Measurements from ENCODE around the gene PDE11A.

PDE11A gene

DNA sequence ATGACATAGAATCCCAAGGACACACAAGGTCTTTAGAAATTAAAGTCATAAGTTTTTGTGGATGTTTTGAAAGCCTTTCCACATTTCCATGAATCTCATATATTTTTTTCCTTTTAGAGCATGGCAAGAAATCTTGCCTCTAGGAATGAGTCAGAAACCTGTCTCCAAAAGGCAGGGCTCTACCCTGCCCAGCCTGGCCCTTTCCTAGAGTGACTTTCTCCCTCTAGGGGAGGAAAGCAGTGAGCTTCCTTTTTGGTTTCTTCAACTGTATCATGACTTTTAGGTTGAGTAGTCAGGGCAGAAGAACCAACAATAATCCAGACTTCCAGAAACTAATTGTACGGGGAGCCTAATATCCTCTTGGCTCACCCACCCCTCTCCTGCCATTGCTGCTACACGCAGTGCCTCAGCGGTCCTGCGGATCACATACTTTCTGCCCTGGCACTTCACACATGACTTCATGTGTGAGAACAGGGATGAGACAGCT is 379.8 kb downstream of the PDE11A start:
- no peak for DNase-seq (ENCODE audit: low read depth)

DNA sequence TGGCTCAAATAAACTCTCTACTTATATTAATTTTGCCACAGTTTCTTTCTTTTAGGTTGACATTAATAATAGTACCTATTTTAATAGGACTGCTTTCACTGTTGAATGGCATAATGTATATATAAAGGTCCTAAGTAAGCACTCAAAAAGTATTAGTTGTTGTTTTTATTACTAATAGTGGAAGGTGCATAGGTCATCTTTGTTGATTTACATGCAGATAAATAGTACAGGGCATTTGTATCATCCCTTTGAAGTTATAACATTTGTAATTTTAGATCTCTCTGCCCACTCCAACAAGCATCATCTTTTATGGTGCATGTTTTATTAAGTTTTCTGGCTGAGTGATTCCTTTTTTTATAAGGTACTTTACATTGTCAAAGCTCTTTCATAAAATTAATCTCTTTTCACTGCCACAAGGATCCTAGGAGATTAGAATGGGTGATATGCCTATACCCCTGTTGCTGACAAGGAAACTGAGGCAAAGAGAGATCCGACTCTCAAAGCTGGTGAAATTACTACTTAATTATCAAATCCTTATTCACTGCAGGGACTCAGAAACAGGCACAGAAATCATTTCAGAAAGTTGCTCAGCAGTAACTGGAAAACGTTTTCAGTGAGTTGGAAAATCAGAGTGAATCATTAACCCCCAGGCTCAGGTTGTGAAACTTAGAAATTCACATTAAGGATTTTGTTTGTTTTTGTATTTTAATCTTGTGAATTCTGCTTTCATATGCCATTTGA is 380.4 kb downstream of the PDE11A start:
- DNase-seq (ENCODE audit: low read depth), result no peak

DNA sequence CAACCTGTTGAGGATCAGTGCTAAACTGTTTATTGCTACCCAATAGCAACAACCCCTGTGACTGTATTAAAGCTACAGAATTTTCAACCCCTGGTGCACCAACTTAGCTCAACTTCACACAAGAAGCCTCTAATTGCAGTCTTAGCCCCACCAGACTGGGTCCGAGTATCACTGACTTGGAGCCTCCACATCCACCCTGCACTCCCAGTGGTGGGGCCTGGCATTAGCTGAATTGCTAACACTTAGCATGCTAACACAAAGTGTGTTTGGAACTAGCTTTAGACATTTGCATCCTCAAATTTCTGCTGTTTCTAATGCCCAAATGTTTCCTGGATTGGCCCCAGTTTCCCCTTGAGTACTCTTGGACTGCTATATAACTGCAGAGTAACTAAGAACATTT is 381.4 kb downstream of the PDE11A start:
- no peak for DNase-seq (ENCODE audit: low read depth)

DNA sequence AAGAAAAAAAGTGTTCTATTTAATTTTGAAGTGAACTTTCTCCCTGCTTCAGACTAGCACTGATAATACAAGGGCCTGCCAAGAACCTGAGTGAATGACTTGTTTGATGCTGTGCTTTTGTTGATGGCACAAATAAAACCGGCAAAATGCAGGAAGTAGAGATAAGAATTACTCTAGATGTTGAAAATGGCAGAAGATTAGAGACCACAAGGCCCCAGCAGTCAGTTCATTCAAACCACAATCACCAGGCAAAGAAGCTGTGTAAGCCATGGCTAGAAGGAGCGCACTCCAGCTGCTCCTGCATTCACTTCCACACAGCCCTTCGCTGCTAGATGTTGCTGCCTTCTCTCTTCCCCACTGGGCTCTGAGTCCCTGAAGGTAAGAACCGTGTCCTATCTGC is 383.0 kb downstream of the PDE11A start:
- DNase-seq (ENCODE audit: low read depth), result no peak

DNA sequence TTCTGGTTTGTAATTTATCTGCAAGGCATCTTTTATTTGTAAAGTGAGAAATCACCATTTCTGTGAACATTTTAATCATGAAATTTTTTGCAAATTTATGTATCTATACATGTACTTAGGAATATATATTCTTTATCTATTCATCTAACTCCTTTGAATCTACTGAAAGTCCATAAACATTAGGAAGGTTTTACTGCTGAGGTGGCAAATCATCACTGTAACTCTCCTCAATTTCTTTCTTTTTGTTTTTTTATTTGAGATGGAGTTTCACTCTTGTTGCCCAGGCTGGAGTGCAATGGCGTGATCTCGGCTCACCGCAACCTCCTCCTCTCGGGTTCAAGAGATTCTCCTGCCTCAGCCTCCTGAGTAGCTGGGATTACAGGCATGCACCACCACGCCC is 383.7 kb downstream of the PDE11A start:
- no peak for DNase-seq (ENCODE audit: low read depth)

DNA sequence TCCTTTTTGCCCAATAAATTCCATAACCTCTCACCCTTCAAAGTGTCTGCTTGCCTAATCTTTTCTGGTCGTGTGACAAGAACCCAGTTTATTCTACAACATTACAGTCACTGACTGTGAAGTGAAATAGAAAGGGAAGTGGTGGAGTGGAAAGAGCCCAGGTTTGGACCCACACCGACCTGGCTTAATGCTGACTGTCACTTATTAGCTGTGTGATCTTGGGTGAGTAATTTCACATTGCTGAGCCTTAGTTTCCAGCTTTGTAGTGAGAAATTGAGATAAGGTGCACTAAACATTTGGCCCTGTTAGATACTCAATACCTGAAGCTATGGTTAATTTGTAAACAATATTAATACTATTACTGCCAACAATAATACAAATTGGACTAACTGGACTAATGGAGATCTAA is 388.9 kb downstream of the PDE11A start:
- no peak for DNase-seq (ENCODE audit: low read depth)

DNA sequence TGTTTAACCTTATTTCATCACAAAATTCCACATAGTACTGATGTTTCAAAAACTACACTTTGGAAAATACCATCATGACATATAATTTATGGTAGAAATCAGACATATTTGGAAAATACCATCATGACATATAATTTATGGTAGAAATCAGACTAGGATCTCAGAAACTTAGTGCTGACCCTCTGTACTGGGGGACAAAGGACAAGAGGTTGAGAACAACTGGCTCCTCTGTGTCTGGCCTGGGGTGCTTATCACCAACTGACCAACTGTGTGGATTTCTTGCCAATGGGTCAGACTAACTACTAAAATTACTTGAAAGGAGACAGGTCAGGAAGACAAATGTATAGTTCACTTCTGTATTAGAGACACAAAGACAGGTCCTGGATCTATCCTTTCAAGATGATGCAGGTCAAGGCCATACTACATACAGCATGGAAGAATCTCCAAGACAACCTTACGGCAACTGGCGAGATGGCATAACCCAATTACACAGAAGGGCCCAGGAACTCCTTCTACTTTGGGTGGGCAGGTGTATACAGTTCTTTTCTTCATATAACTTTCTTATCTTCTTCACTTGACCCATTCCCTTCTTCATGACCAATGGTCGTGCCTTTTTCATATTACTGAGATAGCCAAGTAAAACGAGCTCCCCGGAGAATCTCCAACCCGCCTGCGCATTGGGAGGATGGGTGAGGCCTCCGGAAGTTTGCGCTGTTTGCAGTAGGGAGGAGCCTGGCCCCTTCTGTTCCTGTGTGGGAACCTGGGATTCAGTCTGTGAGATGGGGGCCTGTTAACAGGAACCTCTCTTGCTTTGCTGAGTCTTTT is 389.5 kb downstream of the PDE11A start:
- DNase-seq (ENCODE audit: low read depth), result no peak

DNA sequence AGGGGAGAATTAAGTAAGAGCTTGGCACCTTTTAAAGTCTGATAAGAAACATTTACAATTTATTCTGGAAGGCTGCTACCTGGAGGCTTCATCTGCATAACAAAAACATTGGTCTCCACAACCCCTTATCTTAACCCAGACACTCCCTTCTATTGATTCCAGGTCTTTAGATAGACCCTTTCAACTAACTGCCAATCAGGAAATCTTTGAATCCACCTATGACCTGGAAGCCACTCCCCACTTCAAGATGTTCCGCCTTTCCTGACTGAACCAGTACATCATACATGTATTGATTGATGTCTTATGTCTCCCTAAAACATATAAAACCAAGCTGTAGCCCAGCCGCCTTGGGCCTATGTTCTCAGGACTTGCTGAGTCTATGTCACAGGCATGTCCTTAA is 390.6 kb downstream of the PDE11A start:
- DNase-seq (ENCODE audit: low read depth), result no peak

DNA sequence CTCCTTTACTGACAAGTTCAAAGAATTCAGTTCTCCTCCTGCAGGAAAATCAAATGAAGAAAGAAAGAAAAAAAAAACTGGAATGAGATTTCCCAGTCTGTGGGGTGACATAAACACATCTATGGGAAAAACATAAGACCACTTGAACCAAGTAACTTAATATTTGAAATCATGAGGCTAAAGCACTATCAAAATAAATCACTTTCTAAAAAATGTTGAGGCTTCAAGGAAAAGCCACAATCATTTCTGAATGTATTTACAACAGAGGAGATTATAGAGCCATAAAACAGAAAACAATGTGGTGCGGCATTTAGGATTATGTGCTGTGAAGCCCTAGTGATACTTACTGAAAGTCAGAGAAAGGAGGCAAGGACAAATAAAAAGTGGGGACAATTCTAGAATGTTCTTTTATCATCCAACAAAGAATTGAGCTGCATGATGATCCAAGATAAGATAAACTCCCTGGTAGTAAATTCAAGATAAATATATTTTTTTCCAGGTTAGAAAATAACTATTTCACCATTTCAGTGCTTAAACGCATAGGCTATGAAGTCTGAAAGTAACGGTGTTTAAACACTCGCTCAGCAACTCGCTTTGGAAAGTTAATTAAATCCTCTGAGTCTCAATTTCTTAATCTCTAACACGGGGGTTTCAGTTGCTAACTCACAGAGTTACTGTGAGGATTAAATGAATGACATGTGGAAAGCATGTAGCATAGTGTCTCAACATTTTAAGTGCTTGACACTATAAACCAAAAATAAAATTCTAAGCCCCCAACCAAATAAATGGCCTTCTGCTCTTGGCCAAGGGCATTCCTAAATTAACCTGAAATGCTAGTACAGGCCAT is 391.5 kb downstream of the PDE11A start:
- no peak for DNase-seq (ENCODE audit: low read depth)

DNA sequence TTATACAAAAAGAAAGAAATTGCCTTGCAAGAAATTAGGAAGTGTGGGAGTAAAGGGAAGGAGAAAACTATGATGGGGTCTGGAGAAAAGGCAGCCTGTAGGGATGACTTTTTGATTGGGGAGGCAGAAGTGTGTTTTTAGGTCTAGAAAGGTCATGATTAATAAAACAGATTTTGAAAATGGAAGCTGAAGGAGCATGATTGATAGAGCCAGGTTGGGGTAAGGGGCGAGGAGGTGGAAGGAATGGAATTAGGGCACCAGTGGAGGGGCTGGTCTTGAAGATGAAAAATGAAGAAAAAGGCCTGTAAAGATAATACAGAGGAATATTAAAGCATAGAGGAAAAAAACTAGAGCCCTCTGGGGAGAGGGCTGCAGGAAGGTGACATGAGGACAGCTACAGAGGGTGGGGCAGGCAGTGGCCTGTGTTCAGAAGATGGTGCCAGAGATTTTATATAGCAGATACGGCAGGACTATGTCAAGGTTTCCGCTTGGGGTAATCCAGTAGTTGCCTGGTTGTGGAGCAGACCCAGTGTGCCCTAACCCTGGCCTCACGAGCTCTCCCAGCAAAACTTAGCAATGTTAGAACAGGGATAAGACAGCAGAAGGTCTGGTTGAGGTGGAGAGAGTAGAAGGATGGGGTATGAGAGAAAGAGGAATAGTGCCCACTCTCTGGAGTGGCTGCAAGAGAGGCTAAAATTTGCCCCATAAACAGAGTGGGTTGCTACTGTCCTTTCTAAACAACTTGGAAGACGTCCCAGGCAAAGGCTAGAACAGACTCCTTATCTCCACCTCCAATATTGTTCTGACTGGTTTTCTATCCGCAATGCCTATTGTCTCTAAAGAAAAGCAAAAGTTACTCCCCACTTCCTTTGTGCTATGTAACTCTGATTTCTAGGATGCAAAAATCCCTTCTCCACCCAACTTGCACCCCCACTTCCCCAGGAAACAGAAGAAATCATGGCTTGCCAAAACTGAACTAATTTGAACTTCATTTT is 392.7 kb downstream of the PDE11A start:
- no peak for DNase-seq (ENCODE audit: low read depth)

DNA sequence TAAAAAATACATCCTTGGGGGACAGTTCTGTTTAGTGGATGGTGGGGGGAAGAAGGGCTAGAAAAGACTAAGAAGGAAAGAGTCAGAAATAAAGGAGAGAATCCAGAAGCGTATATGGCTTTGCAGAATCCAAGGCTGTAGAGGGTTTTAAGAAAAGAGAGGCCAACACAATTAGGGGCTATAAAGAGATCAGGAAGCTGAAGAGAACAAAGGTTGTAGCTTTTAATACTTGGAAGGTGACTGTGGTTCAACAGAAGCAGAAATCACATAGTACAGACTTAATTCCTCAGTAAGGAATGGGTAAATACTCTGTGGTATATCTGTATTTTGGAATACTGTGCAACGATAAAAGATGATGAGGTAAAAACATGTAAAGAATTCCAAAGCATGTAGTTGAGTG is 393.6 kb downstream of the PDE11A start:
- no peak for DNase-seq (ENCODE audit: low read depth)

DNA sequence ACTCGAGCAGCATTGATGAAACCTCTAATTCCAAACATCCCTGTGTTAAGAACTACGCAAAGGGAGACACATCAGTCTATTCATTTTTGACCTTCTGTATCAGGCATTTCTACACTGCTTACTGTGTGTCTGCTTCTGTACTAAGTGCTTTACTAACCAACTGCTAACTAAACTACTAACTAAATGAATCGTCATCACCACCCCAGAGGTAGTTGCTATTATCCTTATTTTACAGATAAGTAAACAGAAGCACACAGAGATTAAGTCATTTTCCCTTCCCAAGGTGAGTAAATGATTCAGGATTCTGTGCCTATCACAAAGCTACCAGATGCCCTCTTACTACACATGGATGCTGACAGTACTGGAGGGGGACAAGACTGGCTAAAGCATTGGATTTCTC is 395.9 kb downstream of the PDE11A start:
- no peak for DNase-seq (ENCODE audit: low read depth)

DNA sequence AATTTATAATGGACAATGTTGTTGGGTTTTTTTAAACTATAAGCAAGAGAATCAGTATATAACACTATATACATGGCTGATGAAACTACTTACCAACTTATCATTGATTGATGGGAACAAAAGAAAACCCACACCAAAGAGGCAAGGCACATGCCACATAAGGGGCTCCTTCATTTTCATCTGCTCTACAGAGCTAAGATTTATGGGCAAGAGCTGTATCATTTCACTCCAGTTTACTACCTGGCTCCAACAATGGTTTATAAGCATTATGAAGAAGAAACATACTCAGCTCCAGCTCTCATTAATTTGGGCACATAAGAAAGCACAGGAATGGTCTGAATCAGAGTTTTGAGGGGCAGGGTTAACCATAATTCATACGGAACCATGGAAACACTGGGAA is 396.8 kb downstream of the PDE11A start:
- DNase-seq (ENCODE audit: low read depth), result no peak

DNA sequence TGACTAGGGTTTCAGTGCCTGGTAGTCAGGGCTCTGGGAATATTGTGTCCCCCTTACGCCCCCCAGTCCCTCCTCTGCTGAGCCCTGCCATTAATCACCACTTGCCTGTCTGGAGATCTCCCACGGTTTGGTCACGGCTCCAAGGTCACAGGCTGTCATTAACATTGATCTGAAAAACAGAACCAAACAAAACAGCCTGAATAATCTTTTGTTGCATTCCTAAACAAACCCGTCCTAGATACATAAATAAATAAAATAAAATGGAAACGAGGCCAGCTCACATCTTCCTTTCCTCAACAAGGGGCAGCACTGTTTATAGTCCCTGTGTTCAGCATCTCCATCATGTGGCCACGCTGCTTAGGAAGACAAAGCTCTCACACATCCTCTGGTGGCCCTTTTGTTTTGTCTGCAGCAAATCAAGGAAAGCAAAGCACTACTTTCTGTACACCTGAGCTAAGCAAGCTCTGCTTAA is 397.2 kb downstream of the PDE11A start:
- DNase-seq (ENCODE audit: low read depth), result no peak

DNA sequence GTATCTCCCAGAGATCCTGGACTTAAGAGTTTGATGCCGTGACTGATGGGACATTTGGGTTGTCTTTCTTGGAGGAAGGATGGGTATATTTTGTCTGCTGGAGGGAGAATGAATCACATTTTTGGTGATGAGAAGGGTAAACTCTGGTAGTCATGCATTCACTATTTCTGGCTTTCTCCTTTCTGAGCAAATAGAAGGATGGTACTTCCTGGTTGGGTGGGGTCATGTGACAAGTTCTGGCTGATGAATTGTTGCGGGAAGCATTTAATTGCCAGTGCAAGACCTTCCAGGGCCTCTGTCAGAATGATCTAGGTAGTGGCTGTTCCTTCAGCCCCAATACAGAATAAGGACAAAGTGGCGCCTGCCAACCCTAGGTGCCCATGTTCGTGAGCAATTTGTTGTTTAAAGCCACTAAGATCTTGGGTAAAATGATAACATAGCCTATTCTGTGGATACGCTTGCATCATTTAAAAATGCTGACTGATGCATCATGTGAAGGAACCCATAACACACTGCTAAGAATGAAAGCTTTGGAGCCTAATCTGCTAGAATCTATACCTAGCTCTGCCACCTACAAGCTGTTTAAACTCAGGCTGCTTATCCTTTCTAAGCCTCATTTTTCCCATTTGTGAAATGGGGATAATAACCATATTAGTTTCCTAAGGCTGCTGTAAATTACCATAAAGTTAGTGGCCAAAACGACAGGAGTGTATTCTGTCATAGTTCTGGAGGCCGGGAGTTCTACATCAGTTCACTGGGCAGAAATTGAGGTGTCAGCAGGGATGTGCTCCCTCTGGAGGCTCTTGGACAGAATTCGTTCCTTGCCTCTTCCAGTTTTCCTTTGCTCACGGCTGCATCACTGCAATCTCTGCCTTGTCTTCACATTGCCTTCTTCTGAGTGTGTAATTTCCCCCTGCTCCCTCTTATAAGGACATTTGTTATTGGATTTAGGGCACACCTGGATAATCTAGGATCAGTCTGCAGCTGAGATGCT is 398.7 kb downstream of the PDE11A start:
- no peak for DNase-seq (ENCODE audit: low read depth)

DNA sequence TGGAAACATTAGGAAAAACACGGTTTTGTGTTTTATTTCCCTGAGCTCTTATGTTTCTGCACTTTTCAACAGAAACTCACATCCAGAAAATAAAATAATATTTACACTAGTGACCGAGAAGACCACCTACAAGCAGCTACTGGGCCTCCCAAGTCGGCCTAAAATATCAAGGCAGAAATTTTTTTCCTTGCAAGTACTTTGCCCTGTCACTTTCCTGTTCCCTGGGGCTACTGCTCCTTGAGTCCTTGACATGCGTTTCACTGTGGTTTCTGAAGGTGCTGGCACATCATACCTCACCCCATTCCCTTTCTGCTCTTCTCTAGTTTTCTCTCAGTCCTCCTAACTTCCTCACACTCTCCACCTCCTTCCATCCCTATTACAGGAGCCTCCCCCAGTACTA is 400.9 kb downstream of the PDE11A start:
- DNase-seq (ENCODE audit: low read depth), result no peak

DNA sequence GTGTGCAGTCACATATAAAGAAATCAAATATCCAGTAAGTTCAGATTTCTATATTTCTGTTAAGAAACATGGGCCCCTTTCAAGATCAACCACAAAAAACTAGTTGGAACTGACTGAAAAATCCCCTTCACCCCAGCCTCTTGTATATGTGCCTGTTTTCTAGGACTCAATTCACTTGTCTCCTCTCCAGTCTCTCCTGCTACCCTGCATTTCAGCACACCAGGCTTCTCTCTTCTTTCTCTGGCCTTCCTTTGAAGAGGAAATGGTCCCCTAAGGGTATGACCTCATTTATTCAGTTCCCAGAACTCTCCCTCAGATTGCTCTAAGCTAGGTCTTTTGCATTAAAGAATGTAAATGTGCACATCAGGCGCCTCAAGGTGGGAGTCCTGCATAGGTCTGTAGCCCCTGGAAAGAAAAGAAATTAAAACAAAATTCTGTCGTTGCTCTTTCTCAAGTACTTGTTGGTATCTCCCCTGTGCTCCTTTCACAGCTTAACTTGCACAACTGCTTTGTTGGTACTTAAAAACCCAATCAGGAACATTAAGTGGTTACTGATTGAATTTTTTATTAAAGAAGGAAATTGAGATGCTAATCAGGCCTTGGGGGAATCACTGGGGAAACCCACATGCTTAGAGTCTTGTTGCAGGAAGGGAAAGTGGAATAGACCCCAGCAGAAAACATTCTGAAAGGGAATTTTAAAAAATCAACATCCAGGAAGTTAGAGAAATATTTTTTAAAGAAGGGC is 401.6 kb downstream of the PDE11A start:
- no peak for DNase-seq (ENCODE audit: low read depth)

DNA sequence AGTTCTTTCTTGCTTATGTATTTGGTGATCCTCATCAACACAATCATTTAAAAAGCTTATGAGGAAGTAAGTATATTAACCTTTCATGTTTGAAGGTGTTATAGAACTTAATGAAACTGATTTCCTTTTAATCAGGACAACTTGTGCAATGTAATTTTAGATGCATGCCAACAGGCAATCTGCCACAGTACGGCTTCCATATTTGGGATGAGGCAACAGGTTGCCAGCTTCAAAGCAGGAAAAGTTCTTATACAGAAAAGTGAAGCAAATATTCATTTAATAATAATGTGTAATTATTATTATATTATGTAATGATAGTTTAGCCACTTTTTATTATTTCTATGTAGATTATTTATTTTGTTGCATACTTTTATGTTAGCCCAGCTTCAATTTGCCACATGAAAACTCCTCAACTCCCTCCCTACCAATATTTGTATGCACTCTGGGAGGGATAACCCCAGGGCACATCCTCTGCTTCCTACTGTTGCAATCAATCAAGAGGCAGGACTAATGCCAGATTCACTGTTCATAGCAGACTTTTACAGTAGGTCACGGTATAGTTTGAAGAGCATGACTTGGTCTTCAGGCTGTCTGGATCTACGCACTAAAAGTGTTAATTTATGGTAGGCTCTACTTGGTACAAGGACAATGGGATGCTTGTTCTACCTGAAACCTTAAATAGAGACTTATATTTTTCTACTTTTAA is 402.8 kb downstream of the PDE11A start:
- no peak for DNase-seq (ENCODE audit: low read depth)

DNA sequence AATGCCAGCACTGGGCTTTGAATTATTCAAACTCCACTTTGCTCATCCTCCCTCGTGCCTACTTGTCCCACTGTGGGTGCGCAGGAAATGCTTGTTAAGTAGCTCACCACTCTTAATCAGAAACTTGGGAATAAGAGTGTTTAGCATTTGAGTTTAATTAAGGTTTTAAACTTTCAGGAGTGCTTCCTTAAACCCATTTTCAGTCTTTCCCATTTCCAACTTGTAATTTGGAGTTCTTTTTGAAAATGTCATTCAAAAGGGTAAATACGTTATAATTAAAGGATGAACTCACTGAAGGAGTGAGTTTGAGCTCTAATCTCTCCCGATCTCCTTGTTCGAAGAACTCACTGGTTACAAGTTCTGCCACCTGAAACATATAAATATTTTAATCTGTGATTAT is 403.4 kb downstream of the PDE11A start:
- no peak for DNase-seq (ENCODE audit: low read depth)
